ENCODE results near the gene PTPN23.

GRCh38 chr3:47409284-47409683 lies 28.5 kb downstream of the PTPN23 start:
- TF ChIP-seq, protein P1, sequence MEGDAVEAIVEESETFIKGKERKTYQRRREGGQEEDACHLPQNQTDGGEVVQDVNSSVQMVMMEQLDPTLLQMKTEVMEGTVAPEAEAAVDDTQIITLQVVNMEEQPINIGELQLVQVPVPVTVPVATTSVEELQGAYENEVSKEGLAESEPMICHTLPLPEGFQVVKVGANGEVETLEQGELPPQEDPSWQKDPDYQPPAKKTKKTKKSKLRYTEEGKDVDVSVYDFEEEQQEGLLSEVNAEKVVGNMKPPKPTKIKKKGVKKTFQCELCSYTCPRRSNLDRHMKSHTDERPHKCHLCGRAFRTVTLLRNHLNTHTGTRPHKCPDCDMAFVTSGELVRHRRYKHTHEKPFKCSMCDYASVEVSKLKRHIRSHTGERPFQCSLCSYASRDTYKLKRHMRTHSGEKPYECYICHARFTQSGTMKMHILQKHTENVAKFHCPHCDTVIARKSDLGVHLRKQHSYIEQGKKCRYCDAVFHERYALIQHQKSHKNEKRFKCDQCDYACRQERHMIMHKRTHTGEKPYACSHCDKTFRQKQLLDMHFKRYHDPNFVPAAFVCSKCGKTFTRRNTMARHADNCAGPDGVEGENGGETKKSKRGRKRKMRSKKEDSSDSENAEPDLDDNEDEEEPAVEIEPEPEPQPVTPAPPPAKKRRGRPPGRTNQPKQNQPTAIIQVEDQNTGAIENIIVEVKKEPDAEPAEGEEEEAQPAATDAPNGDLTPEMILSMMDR (IDR thresholded peaks at IDR 0.05), result no peak
- no peak for TF ChIP-seq POLR2AphosphoS5 (IDR thresholded peaks at IDR 0.05)
